LoVo (cell line): ENCODE measurements around the gene ACER3.
"Not testable (repeated sequence)": the region's sequence is repeated elsewhere in the genome, so short reads cannot be mapped to it uniquely, and the experiment has no call there.

Source experiments
- DNase-seq: peaks from one replicate; pipeline ENCODE4 v3.0.0-alpha.2; 2016; ENCODE audit warnings: low spot score

ACER3 gene

DNA sequence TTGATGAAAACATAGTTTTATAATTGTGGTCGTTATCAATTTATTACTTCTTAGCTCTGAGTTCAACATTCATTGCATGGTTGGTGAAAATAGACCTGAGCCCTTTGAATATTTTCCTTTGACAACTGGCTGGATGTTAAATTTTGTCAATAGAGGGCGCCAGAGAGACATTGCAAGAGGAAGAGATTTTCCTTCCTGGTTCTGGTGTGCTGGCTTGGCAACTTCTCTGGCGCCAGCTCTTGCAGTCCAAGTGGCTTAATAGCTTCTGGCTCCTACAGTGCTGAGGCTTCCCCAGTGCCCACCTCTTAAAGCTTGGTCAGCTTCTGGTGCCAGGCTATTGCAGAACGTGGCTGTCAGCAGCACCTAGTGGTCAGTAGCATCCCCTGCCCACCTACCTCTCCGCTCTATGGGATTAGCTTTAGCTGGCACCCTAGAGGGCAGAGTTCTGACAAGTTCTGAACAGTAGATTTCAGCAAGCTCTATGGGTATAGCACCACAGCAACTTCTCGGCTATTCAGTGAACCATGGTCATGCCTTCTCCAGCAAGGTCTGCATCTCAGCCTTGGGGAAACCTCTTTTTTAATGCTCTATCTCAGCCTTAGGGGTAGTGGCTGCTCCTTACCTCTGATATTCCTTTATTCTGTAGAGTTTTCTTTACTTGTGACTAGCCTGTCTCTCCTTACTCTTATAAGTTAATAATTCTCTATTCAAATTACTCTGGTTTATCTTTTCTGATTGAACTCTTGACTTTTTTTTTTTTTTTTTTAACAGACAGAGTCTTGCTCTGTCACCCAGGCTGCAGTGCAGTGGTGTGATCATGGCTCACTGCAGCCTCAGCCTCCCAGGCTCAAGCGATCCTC, 59.4 kb downstream of the ACER3 start:
- peak; percentile 86 for DNase-seq

DNA sequence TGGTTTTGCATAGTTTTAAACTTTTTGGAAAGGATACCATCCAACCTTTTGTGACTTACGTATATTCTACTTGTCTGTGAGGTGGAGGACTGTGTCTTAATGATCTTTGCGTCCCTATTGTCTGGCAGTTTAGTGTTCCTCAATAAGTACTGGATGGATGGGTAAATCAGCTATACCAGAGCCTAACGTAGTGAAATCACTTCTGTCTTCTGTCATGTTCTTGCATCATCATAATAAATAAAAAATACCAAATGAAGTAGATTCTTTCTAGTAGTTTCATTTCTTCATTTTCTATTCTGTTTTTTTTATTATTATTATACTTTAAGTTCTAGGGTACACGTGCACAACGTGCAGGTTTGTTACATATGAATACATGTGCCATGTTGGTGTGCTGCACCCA, 66.4 kb downstream of the ACER3 start:
- no peak for DNase-seq

DNA sequence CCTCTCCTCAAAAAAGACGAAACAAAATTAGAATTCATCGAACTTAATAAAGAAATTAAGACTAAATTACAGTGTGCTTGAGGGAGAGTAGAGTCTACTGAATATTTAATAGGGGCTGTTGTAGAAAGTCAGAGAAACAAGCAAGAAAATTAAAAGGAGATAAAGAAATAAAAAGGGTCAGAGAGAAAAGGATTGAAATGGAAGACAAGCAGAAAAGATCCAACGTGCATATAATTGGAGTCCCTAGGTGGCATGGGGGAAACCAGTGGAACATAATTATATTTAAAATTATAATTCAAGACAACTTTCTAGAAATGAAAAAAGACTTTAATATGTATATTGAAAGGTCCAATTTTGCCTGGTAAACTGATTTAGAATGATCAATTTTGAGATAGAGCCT, 74.3 kb downstream of the ACER3 start:
- DNase-seq: no peak

GRCh38 chr11:76939219-76939631, 78.5 kb downstream of the ACER3 start:
- no peak for DNase-seq

DNA sequence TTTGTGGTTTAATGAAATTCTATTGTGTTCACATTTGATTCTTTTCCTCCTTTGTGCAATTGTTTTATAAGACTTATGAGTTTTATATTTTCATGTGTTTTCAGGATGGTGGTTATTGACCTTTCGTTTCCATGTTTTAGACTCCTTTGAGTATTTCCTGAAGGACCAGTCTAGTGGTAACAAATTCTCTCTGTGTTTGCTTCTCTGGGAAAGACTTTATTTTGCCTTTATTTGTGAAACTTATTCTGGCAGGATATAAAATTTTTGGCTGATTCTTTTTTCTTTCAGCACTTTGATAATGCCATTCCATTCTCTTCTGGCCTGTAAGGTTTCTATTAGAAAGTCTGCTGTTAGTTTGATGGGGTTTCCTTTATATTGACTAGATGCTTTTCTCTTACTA, 83.5 kb downstream of the ACER3 start:
- DNase-seq: no peak

- no peak for DNase-seq
Observed at GRCh38 chr11:76946223-76946622, 85.5 kb downstream of the ACER3 start.

GRCh38 chr11:76947190-76947589, 86.5 kb downstream of the ACER3 start:
- no peak for DNase-seq

GRCh38 chr11:76947800-76948199, 87.1 kb downstream of the ACER3 start:
- DNase-seq: no peak

GRCh38 chr11:76955459-76956114, 94.9 kb downstream of the ACER3 start:
- DNase-seq: no peak

DNA sequence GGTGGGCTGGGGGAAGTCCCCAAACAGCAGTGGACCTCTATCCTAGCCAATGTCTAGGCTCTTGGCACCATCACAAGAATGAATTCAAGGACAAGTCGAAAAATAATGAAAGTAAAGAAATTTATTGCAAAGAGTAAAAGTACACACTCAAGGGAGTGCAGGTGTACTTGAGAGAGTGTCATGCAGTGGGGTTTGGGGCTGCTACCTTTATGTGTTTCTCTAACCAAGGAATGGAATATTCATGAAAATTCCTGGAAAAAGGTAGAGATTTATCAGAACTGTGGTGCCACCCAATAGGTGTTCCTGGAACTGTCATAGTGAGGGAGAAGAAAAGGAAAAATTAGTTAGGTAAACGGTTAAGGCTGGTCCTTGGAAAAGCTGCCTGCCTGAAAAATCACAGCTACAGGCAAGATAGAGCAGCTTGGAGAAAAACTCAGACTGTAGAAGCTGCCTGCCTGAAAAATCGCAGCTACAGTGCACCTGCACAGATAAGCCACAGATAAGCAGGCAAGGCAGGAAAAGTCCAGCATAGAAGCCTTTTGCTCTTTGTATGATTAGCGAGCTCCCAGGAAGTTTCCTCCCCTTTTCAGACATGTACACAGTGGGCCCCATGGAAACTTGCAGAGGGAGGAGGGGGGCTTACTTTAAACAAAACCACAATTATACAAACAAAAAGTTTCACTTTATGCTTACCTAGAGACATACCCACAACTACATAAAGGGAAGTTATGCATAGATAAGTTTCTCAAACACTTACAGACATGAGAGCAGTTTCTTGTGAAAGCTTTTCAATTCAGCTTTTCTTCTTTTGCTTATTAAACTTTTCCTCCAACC, 102.1 kb downstream of the ACER3 start:
- DNase-seq: no peak

- DNase-seq: not testable (repeated sequence)
Observed at GRCh38 chr11:76963417-76964168, 102.9 kb downstream of the ACER3 start.

DNA sequence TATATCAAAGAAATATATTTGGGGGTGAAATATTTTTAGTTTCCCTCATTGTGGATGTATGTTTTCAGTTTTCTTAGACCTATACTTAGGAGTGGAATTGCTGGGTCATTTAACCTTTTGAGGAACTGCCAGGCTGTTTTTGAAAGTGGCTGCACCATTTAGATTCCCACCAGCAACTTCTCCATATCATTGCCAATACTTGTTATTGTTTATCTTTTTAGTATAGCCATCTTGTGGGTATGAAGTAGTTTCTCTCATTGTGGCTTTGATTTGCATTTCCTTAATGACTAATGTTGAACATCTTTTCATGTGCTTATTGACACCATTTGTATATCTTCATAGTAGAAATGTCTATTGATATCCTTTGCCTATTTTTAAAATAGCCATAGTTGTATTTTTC, 111.3 kb downstream of the ACER3 start:
- DNase-seq: no peak

DNA sequence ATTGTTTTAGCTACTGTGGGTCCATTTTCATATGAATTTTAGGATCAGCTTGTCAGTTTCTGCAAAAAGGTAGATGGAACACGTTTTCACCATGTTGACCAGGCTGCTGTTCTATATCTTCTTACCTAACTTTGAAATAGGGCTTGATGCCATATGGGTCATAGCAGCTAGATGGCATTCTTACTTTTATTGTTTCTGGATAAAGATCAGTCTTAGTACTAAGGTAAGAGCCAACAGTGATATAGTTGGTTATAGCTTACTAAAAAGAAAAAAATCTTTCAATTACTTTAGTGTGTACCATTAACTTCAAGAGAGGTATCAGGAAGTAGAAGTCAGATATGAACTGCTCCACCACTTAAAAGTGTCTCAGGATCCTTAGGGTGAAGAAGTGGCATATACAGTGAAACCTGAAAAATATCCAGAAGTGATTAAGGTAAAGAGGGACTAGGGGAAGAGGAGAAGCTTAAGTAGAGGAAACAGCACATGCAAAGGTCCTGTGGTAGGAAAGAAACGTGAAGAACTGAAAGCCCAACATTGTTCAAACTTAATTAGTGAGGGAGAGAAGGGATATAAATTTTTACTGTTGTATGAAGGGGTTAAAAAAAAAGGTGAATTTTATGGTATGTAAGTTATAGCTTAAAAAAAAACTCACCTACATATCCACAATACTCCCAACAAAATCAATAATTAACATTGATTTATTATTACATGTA, 113.6 kb downstream of the ACER3 start:
- DNase-seq: no peak

DNA sequence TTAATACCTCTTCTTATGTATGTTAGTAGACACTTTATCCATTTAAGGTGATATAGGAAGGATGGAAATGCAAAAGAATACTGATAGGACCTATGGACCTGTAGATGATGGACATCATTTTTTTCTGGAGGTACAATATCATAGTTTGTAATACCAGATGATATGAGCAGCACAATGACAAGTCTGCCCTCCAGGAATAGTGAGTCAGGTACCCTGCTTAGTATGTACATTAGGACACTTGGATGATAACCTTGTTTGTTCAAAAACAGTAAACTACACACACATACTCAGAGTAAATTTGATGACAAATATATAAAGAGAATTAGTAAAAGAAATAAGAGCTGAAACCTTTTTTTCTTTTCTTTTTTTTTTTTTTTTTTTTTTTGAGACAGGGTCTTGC, 114.8 kb downstream of the ACER3 start:
- DNase-seq: no peak

DNA sequence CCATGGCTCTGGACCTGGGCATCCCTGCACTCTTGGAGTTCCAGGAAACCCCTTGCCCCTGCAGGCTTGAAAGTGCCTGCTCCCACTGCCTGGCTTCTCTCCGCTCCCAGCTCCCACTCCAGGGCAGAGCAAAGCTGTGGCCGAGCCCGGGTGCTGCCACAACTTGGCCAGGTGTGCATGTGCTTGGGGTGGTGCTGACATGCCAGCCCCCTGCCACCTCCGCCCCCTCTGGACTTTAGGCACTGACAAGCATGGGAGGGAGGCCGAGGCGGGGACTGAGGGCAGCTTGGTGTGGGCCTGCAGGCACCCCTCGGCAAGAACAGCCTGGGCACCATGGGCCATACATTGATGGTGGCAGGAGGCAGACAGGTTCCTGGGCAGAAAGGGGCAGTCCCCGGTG, 117.1 kb downstream of the ACER3 start:
- no peak for DNase-seq

- DNase-seq: no peak
Observed at GRCh38 chr11:76978239-76978638, 117.5 kb downstream of the ACER3 start.

DNA sequence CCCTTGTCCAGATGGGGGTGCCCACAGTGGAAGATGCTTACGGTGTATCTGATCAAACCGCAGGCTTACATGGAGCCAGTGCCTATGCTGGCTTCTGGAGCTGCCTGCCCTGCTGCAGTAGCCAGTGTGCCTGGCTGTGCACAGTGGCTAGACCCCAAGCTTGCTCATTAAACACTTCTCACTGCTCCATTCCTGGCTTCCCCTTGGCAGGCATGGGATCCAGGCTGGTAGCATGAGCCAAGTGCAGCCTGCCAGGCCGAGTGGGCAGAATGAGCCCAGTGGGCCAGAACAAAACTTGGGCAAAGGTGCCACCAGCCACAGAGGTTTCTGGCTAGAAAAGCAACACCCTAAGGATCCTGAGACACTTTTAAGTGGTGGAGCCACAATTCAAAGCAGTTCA, 118.1 kb downstream of the ACER3 start:
- no peak for DNase-seq

GRCh38 chr11:76980196-76980595, 119.5 kb downstream of the ACER3 start:
- DNase-seq: no peak

DNA sequence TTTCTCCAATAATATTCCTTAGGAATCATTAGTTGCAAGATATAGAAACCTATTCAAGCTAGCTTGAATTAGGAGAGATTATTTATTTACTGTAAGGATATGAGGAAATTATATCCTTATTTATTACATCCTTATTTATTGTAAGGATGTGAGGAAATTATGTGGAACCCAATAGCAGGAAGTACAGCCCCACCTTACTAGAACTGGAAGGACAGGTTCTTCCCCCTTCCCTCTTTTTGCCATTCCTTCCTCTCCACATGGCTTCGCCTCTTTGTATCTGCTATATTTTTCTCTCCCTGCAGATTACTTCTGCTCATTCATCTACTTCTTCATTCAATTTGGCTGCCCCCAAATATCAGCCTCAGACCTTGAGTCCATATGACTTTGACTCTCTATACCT, 124.0 kb downstream of the ACER3 start:
- peak; percentile 28 for DNase-seq

GRCh38 chr11:76987203-76987602, 126.5 kb downstream of the ACER3 start:
- DNase-seq: no peak

DNA sequence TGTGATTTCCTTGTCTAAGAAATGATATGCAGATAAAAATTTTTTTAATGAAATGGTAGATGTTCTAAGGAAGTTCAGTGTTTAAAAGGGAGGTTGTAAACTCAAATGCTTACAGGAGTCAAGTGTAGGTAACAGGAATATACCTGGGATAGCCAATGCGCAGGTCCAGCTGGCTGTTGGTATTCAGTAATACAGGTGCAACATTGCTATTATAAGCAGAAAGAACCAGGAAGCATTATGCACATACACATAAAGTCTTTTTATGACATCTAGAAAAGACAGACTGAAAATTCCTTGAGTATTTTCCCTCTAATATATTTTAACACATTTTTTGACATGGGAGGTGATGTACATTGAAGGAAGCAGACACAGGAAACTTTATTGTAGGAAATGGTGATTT, 129.9 kb downstream of the ACER3 start:
- DNase-seq: no peak
